Kidney capillary endothelial cell (primary cell): Measurements from ENCODE around the gene NAPSA.
"Not testable (repeated sequence)": the region's sequence is repeated elsewhere in the genome, so short reads cannot be mapped to it uniquely, and the experiment has no call there.

Source experiments
- DNase-seq: peaks from one replicate; pipeline ENCODE4 v3.0.0-alpha.2; 2018; ENCODE audit warnings: low spot score

The NAPSA gene

GRCh38 chr19:50358483-50359327 lies 6.7 kb downstream of the NAPSA start:
- peak; percentile 48 for DNase-seq

GRCh38 chr19:50357178-50358100 lies 8.0 kb downstream of the NAPSA start:
- DNase-seq = peak; percentile 40

- DNase-seq = no peak
Measured at GRCh38 chr19:50356691-50357177, 8.7 kb downstream of the NAPSA start.

GRCh38 chr19:50353487-50353880 lies 12.0 kb downstream of the NAPSA start:
- DNase-seq = not testable (repeated sequence)

- DNase-seq = no peak
Measured at GRCh38 chr19:50352242-50352641, 13.2 kb downstream of the NAPSA start.

GRCh38 chr19:50349277-50350057 lies 16.0 kb downstream of the NAPSA start:
- DNase-seq = no peak

GRCh38 chr19:50347089-50347581 lies 18.3 kb downstream of the NAPSA start:
- DNase-seq = not testable (repeated sequence)

GRCh38 chr19:50344661-50345318 lies 20.6 kb downstream of the NAPSA start:
- no peak for DNase-seq

- no peak for DNase-seq
Measured at GRCh38 chr19:50341091-50341564, 24.3 kb downstream of the NAPSA start.

GRCh38 chr19:50340331-50340730 lies 25.1 kb downstream of the NAPSA start:
- no peak for DNase-seq

- DNase-seq = not testable (repeated sequence)
Measured at GRCh38 chr19:50337031-50337430, 28.4 kb downstream of the NAPSA start.

GRCh38 chr19:50334741-50335421 lies 30.6 kb downstream of the NAPSA start:
- DNase-seq = no peak

- peak; percentile 81 for DNase-seq
Measured at GRCh38 chr19:50333737-50334617, 31.5 kb downstream of the NAPSA start.

GRCh38 chr19:50333235-50333736 lies 32.2 kb downstream of the NAPSA start:
- DNase-seq = no peak

- DNase-seq = no peak
Measured at GRCh38 chr19:50332244-50333038, 33.0 kb downstream of the NAPSA start.

- DNase-seq = no peak
Measured at GRCh38 chr19:50331994-50332243, 33.5 kb downstream of the NAPSA start.

- DNase-seq = no peak
Measured at GRCh38 chr19:50331221-50331993, 34.0 kb downstream of the NAPSA start.
